Stimulated activated CD8-positive, alpha-beta memory T cell treated with anti-CD3 and anti-CD28 coated beads, Interleukin-7, amount 100 ng/mL, for 1 hour (primary cell): ENCODE measurements around the gene DERL3.

Experiments
- DNase-seq, 2 donors: peaks; one replicate each; pipeline ENCODE4 v3.0.0-alpha.2; 2020; ENCODE audit warnings: low read depth in 2 of 2

DERL3 gene

GRCh38 chr22:23847310-23847920, 8.6 kb upstream of the DERL3 start:
- DNase-seq = no peak

GRCh38 chr22:23846081-23846469, 7.3 kb upstream of the DERL3 start:
- no peak for DNase-seq

GRCh38 chr22:23845265-23846080, 6.7 kb upstream of the DERL3 start:
- no peak for DNase-seq

- no peak for DNase-seq
These were observed 6.0 kb upstream of the DERL3 start for GRCh38 chr22:23844739-23845202.

GRCh38 chr22:23842599-23842998, 3.8 kb upstream of the DERL3 start:
- DNase-seq = no peak

- no peak for DNase-seq
These were observed 3.1 kb upstream of the DERL3 start for GRCh38 chr22:23841736-23842445.

- no peak for DNase-seq
These were observed 2.5 kb upstream of the DERL3 start for GRCh38 chr22:23841292-23841691.

GRCh38 chr22:23840026-23840425, 1.2 kb upstream of the DERL3 start:
- DNase-seq = no peak

GRCh38 chr22:23837911-23838680, 710 bp downstream of the DERL3 start:
- no peak for DNase-seq

GRCh38 chr22:23837496-23837859, 1.3 kb downstream of the DERL3 start:
- DNase-seq = no peak

- DNase-seq = no peak
These were observed 1.9 kb downstream of the DERL3 start for GRCh38 chr22:23836692-23837495.

GRCh38 chr22:23836281-23836680, 2.5 kb downstream of the DERL3 start:
- DNase-seq = no peak

GRCh38 chr22:23835484-23836144, 3.2 kb downstream of the DERL3 start:
- DNase-seq = no peak

GRCh38 chr22:23834793-23835483, 3.9 kb downstream of the DERL3 start:
- no peak for DNase-seq

GRCh38 chr22:23834406-23834792, 4.4 kb downstream of the DERL3 start:
- DNase-seq = no peak

- DNase-seq = no peak
These were observed 4.9 kb downstream of the DERL3 start for GRCh38 chr22:23833911-23834317.

GRCh38 chr22:23833017-23833751, 5.6 kb downstream of the DERL3 start:
- DNase-seq = no peak

GRCh38 chr22:23832226-23833016, 6.4 kb downstream of the DERL3 start:
- no peak for DNase-seq

- no peak for DNase-seq
These were observed 7.0 kb downstream of the DERL3 start for GRCh38 chr22:23831781-23832180.
